WTC11 (cell line): ENCODE measurements around the gene LYPD1. TPM values are rescaled to one million over a fixed set of nuclear protein-coding genes. Genes with fewer than 3 reads are reported as not detected.

Source experiments
- ATAC-seq: fragments of 200-7000 bp; cut with Tn5 transposase; 2 replicates; pipeline ENCODE4 v1.10.0; 2021; ENCODE audit warnings: mild to moderate bottlenecking, moderate library complexity
- CTCF ChIA-PET: fragments of 300-600 bp; sonication (Branson Sonifier 250); formaldehyde crosslinking; loops from one replicate; lab custom pipeline; 2021; ENCODE audit warnings: antibody characterized with exemption; lab: Charles Lee
- POLR2A ChIA-PET: fragments of 350-600 bp; sonication (Branson Sonifier 250); formaldehyde crosslinking; loops from one replicate; lab custom pipeline; 2021; ENCODE audit warnings: antibody characterized with exemption; lab: Charles Lee
- DNase-seq: peaks from one replicate; pipeline ENCODE4 v3.0.0; 2021; ENCODE audit warnings: low spot score
- H3K27ac Mint-ChIP-seq: 2 replicates; pipeline ENCODE4 v1.8.0; 2021; ENCODE audit warnings: mixed read lengths
- H3K27me3 Mint-ChIP-seq: 2 replicates; pipeline ENCODE4 v1.8.0; 2021; ENCODE audit warnings: low read depth, mild to moderate bottlenecking, moderate library complexity, mixed read lengths
- H3K36me3 Mint-ChIP-seq: 2 replicates; pipeline ENCODE4 v1.8.0; 2021; ENCODE audit warnings: mixed read lengths
- H3K4me1 Mint-ChIP-seq: 2 replicates; pipeline ENCODE4 v1.8.0; 2022; ENCODE audit warnings: mixed read lengths
- H3K4me3 Mint-ChIP-seq: 2 replicates; pipeline ENCODE4 v1.8.0; 2021; ENCODE audit warnings: mild to moderate bottlenecking, moderate library complexity, mixed read lengths
- H3K9me3 Mint-ChIP-seq: 2 replicates; pipeline ENCODE4 v1.8.0; 2021; ENCODE audit warnings: mixed read lengths
- AFF4 ChIP-seq: sonication (generic); formaldehyde crosslinking; IDR thresholded peaks from 2 replicates; pipeline ENCODE4 v1.8.1; 2023; ENCODE audit warnings: mild to moderate bottlenecking, missing genetic modification reagents, borderline replicate concordance
- ATF1 ChIP-seq: sonication (generic); formaldehyde crosslinking; IDR thresholded peaks from 2 replicates; pipeline ENCODE4 v1.8.1; 2023; ENCODE audit warnings: mild to moderate bottlenecking, moderate library complexity, missing genetic modification reagents
- ATF3 ChIP-seq: sonication (generic); formaldehyde crosslinking; conservative IDR thresholded peaks from 2 replicates; pipeline ENCODE4 v1.8.1; 2022; ENCODE audit warnings: mild to moderate bottlenecking, missing genetic modification reagents
- ATF6 ChIP-seq: sonication (generic); formaldehyde crosslinking; IDR thresholded peaks from 2 replicates; pipeline ENCODE4 v1.8.1; 2023; ENCODE audit warnings: mild to moderate bottlenecking, missing genetic modification reagents
- CREB1 ChIP-seq: sonication (generic); formaldehyde crosslinking; IDR thresholded peaks from 2 replicates; pipeline ENCODE4 v1.8.0; 2023; ENCODE audit warnings: mild to moderate bottlenecking, missing genetic modification reagents
- ELF4 ChIP-seq: sonication (generic); formaldehyde crosslinking; IDR thresholded peaks from 2 replicates; pipeline ENCODE4 v1.8.1; 2022; ENCODE audit warnings: low read depth, mild to moderate bottlenecking, moderate library complexity, missing genetic modification reagents
- ESRRA ChIP-seq: sonication (generic); formaldehyde crosslinking; IDR thresholded peaks from 2 replicates; pipeline ENCODE4 v1.8.1; 2022; ENCODE audit warnings: mild to moderate bottlenecking, missing genetic modification reagents, borderline replicate concordance
- ETV6 ChIP-seq: sonication (generic); formaldehyde crosslinking; IDR thresholded peaks from 2 replicates; pipeline ENCODE4 v1.8.1; 2022; ENCODE audit warnings: mild to moderate bottlenecking, missing genetic modification reagents
- FOXJ3 ChIP-seq: sonication (generic); formaldehyde crosslinking; IDR thresholded peaks from 2 replicates; pipeline ENCODE4 v1.9.0; 2021; ENCODE audit warnings: missing genetic modification reagents, mild to moderate bottlenecking, borderline replicate concordance
- FOXK1 ChIP-seq: sonication (generic); formaldehyde crosslinking; IDR thresholded peaks from 2 replicates; pipeline ENCODE4 v1.8.0; 2022; ENCODE audit warnings: mild to moderate bottlenecking, moderate library complexity, missing genetic modification reagents
- JUN ChIP-seq: sonication (generic); formaldehyde crosslinking; IDR thresholded peaks from 2 replicates; pipeline ENCODE4 v1.8.0; 2023; ENCODE audit warnings: mild to moderate bottlenecking, missing genetic modification reagents
- NFYB ChIP-seq: sonication (generic); formaldehyde crosslinking; conservative IDR thresholded peaks from 2 replicates; pipeline ENCODE4 v1.8.0; 2022; ENCODE audit warnings: low read depth, missing genetic modification reagents
- NR3C1 ChIP-seq: sonication (generic); formaldehyde crosslinking; conservative IDR thresholded peaks from 2 replicates; pipeline ENCODE4 v1.8.1; 2023; ENCODE audit warnings: low read depth, mild to moderate bottlenecking, missing genetic modification reagents
- OVOL2 ChIP-seq: fragments of 250-450 bp; sonication (Bioruptor Pico); IDR thresholded peaks from 2 replicates; pipeline ENCODE4 v1.9.0; 2021; ENCODE audit warnings: mild to moderate bottlenecking, borderline replicate concordance
- PRDM15 ChIP-seq: sonication (generic); formaldehyde crosslinking; IDR thresholded peaks from 2 replicates; pipeline ENCODE4 v1.8.0; 2022; ENCODE audit warnings: missing genetic modification reagents
- PRRX2 ChIP-seq: fragments of 250-450 bp; sonication (Bioruptor Pico); IDR thresholded peaks from 2 replicates; pipeline ENCODE4 v1.8.0; 2021; ENCODE audit warnings: mild to moderate bottlenecking
- RELA ChIP-seq: sonication (generic); formaldehyde crosslinking; IDR thresholded peaks from 2 replicates; pipeline ENCODE4 v1.8.1; 2022; ENCODE audit warnings: missing genetic modification reagents, mild to moderate bottlenecking, borderline replicate concordance
- ZBTB21 ChIP-seq: sonication (generic); formaldehyde crosslinking; IDR thresholded peaks from 2 replicates; pipeline ENCODE4 v1.8.1; 2023; ENCODE audit warnings: mild to moderate bottlenecking, missing genetic modification reagents, borderline replicate concordance
- ZNF138 ChIP-seq: sonication (generic); formaldehyde crosslinking; conservative IDR thresholded peaks from 2 replicates; pipeline ENCODE4 v1.8.1; 2022; ENCODE audit warnings: mild to moderate bottlenecking, moderate library complexity, missing genetic modification reagents
- ZNF317 ChIP-seq: sonication (generic); formaldehyde crosslinking; IDR thresholded peaks from 2 replicates; pipeline ENCODE4 v1.8.1; 2023; ENCODE audit warnings: low read depth, mild to moderate bottlenecking, moderate library complexity, missing genetic modification reagents, borderline replicate concordance
- ZNF416 ChIP-seq: fragments of 250-450 bp; sonication (Bioruptor Pico); IDR thresholded peaks from 2 replicates; pipeline ENCODE4 v1.9.0; 2021; ENCODE audit warnings: mild to moderate bottlenecking, inconsistent platforms
- ZNF671 ChIP-seq: fragments of 250-450 bp; sonication (Bioruptor Pico); IDR thresholded peaks from 2 replicates; pipeline ENCODE4 v1.8.0; 2021; ENCODE audit warnings: mild to moderate bottlenecking
- total RNA-seq: library from RNA; stranded (reverse); gene quantifications from 3 replicates; pipeline ENCODE4 v1.2.3, GENCODE V29; 2021
- TF ChIP-seq, protein P1 (sequence below): fragments of 250-450 bp; sonication (Bioruptor Pico); IDR thresholded peaks from 2 replicates; pipeline ENCODE4 v1.8.0; 2021; ENCODE audit warnings: mild to moderate bottlenecking
- TF ChIP-seq, protein P2 (sequence below): sonication (generic); formaldehyde crosslinking; IDR thresholded peaks from 2 replicates; pipeline ENCODE4 v1.8.1; 2022; ENCODE audit warnings: low read depth, mild to moderate bottlenecking, moderate library complexity, missing genetic modification reagents, borderline replicate concordance

LYPD1 gene
- total RNA-seq, 1 experiment from 2014 or later = 2.8 TPM

GRCh38 chr2:132609101-132609890 is 60.7 kb downstream of the LYPD1 start (continued):
- TF ChIP-seq FOXK1 = no peak
- no peak for TF ChIP-seq NR3C1
- no peak for TF ChIP-seq RELA
- TF ChIP-seq ZNF317 (CRISPR knock-in tag) = no peak
- TF ChIP-seq OVOL2 (CRISPR knock-in tag) = no peak
- TF ChIP-seq, protein P1, sequence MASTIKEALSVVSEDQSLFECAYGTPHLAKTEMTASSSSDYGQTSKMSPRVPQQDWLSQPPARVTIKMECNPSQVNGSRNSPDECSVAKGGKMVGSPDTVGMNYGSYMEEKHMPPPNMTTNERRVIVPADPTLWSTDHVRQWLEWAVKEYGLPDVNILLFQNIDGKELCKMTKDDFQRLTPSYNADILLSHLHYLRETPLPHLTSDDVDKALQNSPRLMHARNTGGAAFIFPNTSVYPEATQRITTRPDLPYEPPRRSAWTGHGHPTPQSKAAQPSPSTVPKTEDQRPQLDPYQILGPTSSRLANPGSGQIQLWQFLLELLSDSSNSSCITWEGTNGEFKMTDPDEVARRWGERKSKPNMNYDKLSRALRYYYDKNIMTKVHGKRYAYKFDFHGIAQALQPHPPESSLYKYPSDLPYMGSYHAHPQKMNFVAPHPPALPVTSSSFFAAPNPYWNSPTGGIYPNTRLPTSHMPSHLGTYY (CRISPR knock-in tag) = no peak
- no peak for TF ChIP-seq ESRRA (CRISPR knock-in tag)

- no peak for TF ChIP-seq ATF3 (CRISPR knock-in tag)
- no peak for TF ChIP-seq ZBTB21 (CRISPR knock-in tag)
- no peak for TF ChIP-seq NFYB
- TF ChIP-seq PRDM15 = no peak
- TF ChIP-seq ZNF138 (CRISPR knock-in tag) = no peak
- TF ChIP-seq CREB1 (CRISPR knock-in tag) = no peak
- no peak for TF ChIP-seq ZNF317 (CRISPR knock-in tag)
- TF ChIP-seq AFF4 (CRISPR knock-in tag) = no peak
- no peak for TF ChIP-seq JUN (CRISPR knock-in tag)
- TF ChIP-seq ETV6 (CRISPR knock-in tag) = no peak
- TF ChIP-seq ZNF671 (CRISPR knock-in tag) = no peak
- no peak for TF ChIP-seq PRRX2 (CRISPR knock-in tag)
- TF ChIP-seq ATF6 (CRISPR knock-in tag) = no peak
- TF ChIP-seq FOXJ3 (CRISPR knock-in tag) = no peak
- TF ChIP-seq, protein P2, sequence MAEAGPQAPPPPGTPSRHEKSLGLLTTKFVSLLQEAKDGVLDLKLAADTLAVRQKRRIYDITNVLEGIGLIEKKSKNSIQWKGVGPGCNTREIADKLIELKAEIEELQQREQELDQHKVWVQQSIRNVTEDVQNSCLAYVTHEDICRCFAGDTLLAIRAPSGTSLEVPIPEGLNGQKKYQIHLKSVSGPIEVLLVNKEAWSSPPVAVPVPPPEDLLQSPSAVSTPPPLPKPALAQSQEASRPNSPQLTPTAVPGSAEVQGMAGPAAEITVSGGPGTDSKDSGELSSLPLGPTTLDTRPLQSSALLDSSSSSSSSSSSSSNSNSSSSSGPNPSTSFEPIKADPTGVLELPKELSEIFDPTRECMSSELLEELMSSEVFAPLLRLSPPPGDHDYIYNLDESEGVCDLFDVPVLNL (CRISPR knock-in tag) = no peak
- no peak for TF ChIP-seq ZNF416 (CRISPR knock-in tag)
- no peak for TF ChIP-seq ATF1 (CRISPR knock-in tag)
- no peak for TF ChIP-seq ELF4
- no peaks in the 10 kb centered on the region for H3K36me3 Mint-ChIP-seq
- no peaks in the 10 kb centered on the region; the same call in 1 of the 2 replicates for H3K9me3 Mint-ChIP-seq
- ChIA-PET CTCF (no interaction called here), POLR2A (interaction anchor here (0.8 kb wide), 1 partner anchor 8 kb away, joined by 3 read pairs; no protein-coding TSS in a partner anchor)
- peaks cover 33% of the 10 kb centered on the region for H3K4me1 Mint-ChIP-seq
- H3K4me3 Mint-ChIP-seq = no peak overlapping the region
- no peak for ATAC-seq
- H3K27ac Mint-ChIP-seq = no peak overlapping the region
- no peak for DNase-seq
- H3K27me3 Mint-ChIP-seq = no peaks in the 10 kb centered on the region
Observed at GRCh38 chr2:132608311-132608710, 61.7 kb downstream of the LYPD1 start.
